ENCODE results near the gene PSMG4. TPM values are rescaled to one million over a fixed set of nuclear protein-coding genes. Genes with fewer than 3 reads are reported as not detected.

Gene PSMG4
- total and polyA plus RNA-seq, 9 donors, result 10.3 to 16.3 (median 12.7) TPM

DNA sequence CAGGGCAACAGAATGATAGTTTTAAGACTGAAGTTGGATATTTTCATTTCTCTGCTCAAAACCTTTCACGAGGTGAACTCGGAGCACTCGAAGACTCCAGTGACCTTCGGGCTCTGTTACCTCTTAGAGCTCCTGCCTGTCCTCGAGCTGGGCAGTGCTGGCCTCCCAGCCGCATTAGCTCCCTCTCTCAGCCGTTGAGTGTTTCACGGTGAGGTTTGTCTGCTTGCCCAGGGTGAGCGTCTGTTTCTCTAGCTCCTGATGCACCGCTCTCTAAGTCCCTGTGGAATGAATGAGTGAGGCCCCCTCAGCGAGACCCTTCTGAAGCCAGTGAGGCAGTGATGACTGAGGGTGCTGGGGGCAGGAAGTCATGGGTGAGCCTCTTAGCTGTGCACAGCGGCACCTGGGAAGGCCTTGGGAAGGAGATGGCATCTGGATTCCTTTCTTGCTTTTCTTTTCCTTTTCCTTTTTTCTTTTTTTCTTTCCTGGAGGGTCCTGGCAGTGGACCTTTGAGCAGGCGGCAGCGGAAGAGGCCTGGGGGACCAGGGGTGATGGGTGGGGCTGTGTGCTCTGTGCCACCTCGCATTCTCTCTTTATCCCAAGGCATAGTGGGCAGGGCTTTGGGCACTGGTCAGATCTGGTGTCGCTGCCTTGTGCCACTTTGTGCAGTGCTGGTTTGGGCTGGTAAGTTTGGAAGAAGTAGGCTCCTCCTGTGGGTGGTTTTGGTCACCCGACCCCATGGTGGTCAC, 2.2 kb downstream of the PSMG4 start:
- Histone ChIP-seq H3K36me3 (ENCODE audit: control insufficient read depth, insufficient read depth, low read length) (peaks cover 24% of the 10 kb centered on the region), H3K9me3 (replicated peaks; ENCODE audit: control insufficient read depth, low read depth, low read length) (no peaks in the 10 kb centered on the region), H3K4me3 (ENCODE audit: low read length) (no peak overlapping the region), H3K27ac (ENCODE audit: low read length) (no peak overlapping the region), H3K27me3 (ENCODE audit: control insufficient read depth, insufficient read depth, low read length) (peaks cover 6% of the 10 kb centered on the region), H3K4me1 (ENCODE audit: control insufficient read depth, insufficient read depth, low read length) (peaks cover 52% of the 10 kb centered on the region)
- no peak for DNase-seq
- WGBS (ENCODE audit: insufficient coverage), result 46% methylated on average over 9 of the region's 17 CpGs

DNA sequence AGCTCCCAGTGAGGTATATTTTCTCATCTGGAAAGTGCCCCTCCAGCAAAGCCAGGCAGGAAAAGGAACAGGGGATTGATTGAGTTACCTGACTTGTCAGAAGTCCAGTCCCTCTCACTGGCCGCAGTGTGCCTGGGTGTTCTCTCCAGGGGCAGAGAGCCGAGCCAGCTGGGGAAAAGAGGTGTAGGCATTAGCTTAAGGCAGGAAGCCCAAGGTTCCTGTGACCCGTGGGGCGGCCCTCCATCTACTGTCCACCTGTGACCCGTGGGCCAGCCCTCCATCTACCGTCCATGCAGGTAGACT, 2.7 kb downstream of the PSMG4 start:
- Histone ChIP-seq H3K36me3 (ENCODE audit: control insufficient read depth, insufficient read depth, low read length) (peaks cover 24% of the 10 kb centered on the region), H3K4me1 (ENCODE audit: control insufficient read depth, insufficient read depth, low read length) (peaks cover 57% of the 10 kb centered on the region), H3K27me3 (ENCODE audit: control insufficient read depth, insufficient read depth, low read length) (peaks cover 6% of the 10 kb centered on the region), H3K27ac (ENCODE audit: low read length) (no peak overlapping the region), H3K9me3 (replicated peaks; ENCODE audit: control insufficient read depth, low read depth, low read length) (no peaks in the 10 kb centered on the region), H3K4me3 (ENCODE audit: low read length) (no peak overlapping the region)
- DNase-seq, result no peak
- 0% methylated on average over 1 of the region's 6 CpGs for WGBS (ENCODE audit: insufficient coverage)

GRCh38 chr6:3261921-3262320, 3.2 kb downstream of the PSMG4 start:
- peaks cover 6% of the 10 kb centered on the region for H3K27me3 ChIP-seq (ENCODE audit: control insufficient read depth, insufficient read depth, low read length)
- no peak overlapping the region for H3K27ac ChIP-seq (ENCODE audit: low read length)
- H3K9me3 ChIP-seq (replicated peaks; ENCODE audit: control insufficient read depth, low read depth, low read length), result no peaks in the 10 kb centered on the region
- 51% methylated on average over 4 of the region's 8 CpGs for WGBS (ENCODE audit: insufficient coverage)
- H3K36me3 ChIP-seq (ENCODE audit: control insufficient read depth, insufficient read depth, low read length), result peaks cover 24% of the 10 kb centered on the region
- peaks cover 57% of the 10 kb centered on the region for H3K4me1 ChIP-seq (ENCODE audit: control insufficient read depth, insufficient read depth, low read length)
- no peak for DNase-seq
- no peak overlapping the region for H3K4me3 ChIP-seq (ENCODE audit: low read length)

- H3K27ac ChIP-seq (ENCODE audit: low read length), result no peak overlapping the region
- peaks cover 61% of the 10 kb centered on the region for H3K4me1 ChIP-seq (ENCODE audit: control insufficient read depth, insufficient read depth, low read length)
- 68% methylated on average over 6 of the region's 6 CpGs for WGBS (ENCODE audit: insufficient coverage)
- peaks cover 3% of the 10 kb centered on the region for H3K27me3 ChIP-seq (ENCODE audit: control insufficient read depth, insufficient read depth, low read length)
- peaks cover 24% of the 10 kb centered on the region for H3K36me3 ChIP-seq (ENCODE audit: control insufficient read depth, insufficient read depth, low read length)
- H3K4me3 ChIP-seq (ENCODE audit: low read length), result no peak overlapping the region
- no peaks in the 10 kb centered on the region for H3K9me3 ChIP-seq (replicated peaks; ENCODE audit: control insufficient read depth, low read depth, low read length)
- DNase-seq, result no peak
Observed at GRCh38 chr6:3263096-3263495, 4.3 kb downstream of the PSMG4 start.

- Histone ChIP-seq H3K4me1 (ENCODE audit: control insufficient read depth, insufficient read depth, low read length) (peaks cover 56% of the 10 kb centered on the region), H3K9me3 (replicated peaks; ENCODE audit: control insufficient read depth, low read depth, low read length) (no peaks in the 10 kb centered on the region), H3K27me3 (ENCODE audit: control insufficient read depth, insufficient read depth, low read length) (no peaks in the 10 kb centered on the region), H3K4me3 (ENCODE audit: low read length) (no peak overlapping the region), H3K36me3 (ENCODE audit: control insufficient read depth, insufficient read depth, low read length) (peaks cover 32% of the 10 kb centered on the region), H3K27ac (ENCODE audit: low read length) (no peak overlapping the region)
- 92% methylated on average over 2 of the region's 3 CpGs for WGBS (ENCODE audit: insufficient coverage)
- DNase-seq, result no peak
Observed at GRCh38 chr6:3264356-3264755, 5.6 kb downstream of the PSMG4 start.

DNA sequence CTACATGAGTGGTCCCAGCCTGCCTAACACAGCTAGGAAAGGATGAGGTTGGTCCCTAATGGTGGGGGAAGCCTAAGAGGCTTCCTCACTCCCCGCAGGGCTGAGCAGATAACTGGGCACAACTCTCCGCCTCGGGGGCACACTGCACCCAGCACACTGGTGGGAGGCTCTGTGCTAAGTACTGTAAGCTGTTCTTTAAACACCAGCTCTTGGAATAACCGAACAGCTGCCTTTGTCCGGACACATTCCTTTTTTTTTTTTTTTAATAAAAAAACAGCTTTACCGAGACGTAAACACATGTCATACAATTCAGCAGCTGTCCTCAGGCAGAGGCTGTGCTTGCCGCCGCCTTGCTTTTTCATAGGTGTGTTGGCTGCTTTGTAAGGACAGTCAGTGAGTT, 6.9 kb downstream of the PSMG4 start:
- H3K27me3 ChIP-seq (ENCODE audit: control insufficient read depth, insufficient read depth, low read length), result no peaks in the 10 kb centered on the region
- peak; percentile 47 for DNase-seq
- peaks cover 45% of the 10 kb centered on the region for H3K36me3 ChIP-seq (ENCODE audit: control insufficient read depth, insufficient read depth, low read length)
- WGBS (ENCODE audit: insufficient coverage), result 50% methylated on average over 8 of the region's 9 CpGs
- no peaks in the 10 kb centered on the region for H3K9me3 ChIP-seq (replicated peaks; ENCODE audit: control insufficient read depth, low read depth, low read length)
- H3K27ac ChIP-seq (ENCODE audit: low read length), result peak overlapping the region; percentile 72
- no peak overlapping the region for H3K4me3 ChIP-seq (ENCODE audit: low read length)
- H3K4me1 ChIP-seq (ENCODE audit: control insufficient read depth, insufficient read depth, low read length), result peaks cover 45% of the 10 kb centered on the region

DNA sequence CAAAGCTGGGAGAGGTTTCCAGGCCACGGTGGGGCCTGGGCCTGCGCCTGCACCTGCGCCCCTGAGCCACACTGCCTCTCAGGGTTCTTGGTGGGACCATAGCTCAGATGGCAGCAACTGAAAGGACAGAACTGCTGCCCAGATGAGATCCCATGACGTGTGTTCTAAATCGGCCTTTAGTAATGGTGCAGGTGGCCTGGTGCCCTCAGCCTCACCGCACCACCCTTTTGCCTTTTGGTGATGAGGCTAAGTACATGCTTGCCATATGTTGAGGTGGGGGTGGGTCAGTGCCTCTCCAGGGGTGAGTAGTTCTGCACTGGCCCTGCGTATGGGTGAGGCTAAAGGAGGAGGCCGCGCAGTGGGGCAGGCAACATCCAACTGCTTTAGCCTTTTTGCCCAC, 7.4 kb downstream of the PSMG4 start:
- peaks cover 50% of the 10 kb centered on the region for H3K36me3 ChIP-seq (ENCODE audit: control insufficient read depth, insufficient read depth, low read length)
- WGBS (ENCODE audit: insufficient coverage), result 43% methylated on average over 7 of the region's 9 CpGs
- H3K27me3 ChIP-seq (ENCODE audit: control insufficient read depth, insufficient read depth, low read length), result no peaks in the 10 kb centered on the region

DNA sequence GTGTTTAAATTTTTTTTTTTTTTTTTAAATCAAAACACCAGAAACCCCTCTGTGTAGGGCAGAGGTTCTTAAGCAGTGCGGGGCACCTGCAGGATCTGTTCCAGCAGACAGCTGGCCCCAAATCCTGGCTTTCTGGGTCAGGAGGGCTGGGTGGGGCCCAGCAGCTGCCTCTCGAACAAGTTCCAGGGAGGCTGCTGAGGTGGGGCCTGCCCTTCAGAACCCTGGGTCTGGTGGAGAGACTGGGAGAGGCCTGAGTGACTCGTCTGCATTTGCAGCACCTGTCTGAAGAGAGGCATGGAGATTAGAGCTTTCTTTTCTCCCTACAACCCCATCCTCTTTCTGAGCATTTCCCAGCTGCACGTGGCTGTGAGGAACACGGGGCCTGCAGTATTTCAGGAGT, 8.4 kb downstream of the PSMG4 start:
- DNase-seq, result no peak
- WGBS (ENCODE audit: insufficient coverage), result 60% methylated on average over 2 of the region's 5 CpGs
- no peak overlapping the region for H3K4me3 ChIP-seq (ENCODE audit: low read length)
- H3K4me1 ChIP-seq (ENCODE audit: control insufficient read depth, insufficient read depth, low read length), result peaks cover 35% of the 10 kb centered on the region
- no peaks in the 10 kb centered on the region for H3K27me3 ChIP-seq (ENCODE audit: control insufficient read depth, insufficient read depth, low read length)
- no peaks in the 10 kb centered on the region for H3K9me3 ChIP-seq (replicated peaks; ENCODE audit: control insufficient read depth, low read depth, low read length)
- H3K36me3 ChIP-seq (ENCODE audit: control insufficient read depth, insufficient read depth, low read length), result peaks cover 60% of the 10 kb centered on the region
- no peak overlapping the region for H3K27ac ChIP-seq (ENCODE audit: low read length)

More for the DNA sequence above, 7.4 kb downstream of the PSMG4 start:
- no peak for DNase-seq
- H3K4me3 ChIP-seq (ENCODE audit: low read length), result no peak overlapping the region
- no peaks in the 10 kb centered on the region for H3K9me3 ChIP-seq (replicated peaks; ENCODE audit: control insufficient read depth, low read depth, low read length)
- peaks cover 40% of the 10 kb centered on the region for H3K4me1 ChIP-seq (ENCODE audit: control insufficient read depth, insufficient read depth, low read length)
- peak overlapping the region; percentile 71 for H3K27ac ChIP-seq (ENCODE audit: low read length)

DNA sequence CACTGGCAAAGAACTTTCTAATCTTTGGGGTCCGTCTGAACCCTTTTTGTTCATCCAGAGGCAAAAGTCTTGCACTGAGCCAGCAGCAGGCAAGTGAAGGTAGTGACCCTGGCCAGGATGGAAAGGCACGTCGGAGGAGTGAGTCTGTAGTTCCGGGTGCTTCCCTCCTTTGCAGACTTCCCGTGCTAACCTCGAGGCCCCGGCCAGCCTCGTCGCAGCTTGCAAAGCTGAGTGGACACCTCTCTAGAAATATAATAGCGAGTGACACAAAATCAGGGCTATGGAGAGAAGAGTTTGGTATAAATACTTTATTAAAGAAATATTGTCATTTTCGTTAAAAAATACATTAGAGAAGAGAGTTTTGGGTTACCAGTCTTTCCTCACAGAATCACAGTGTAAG, 9.9 kb downstream of the PSMG4 start:
- DNase-seq, result no peak
- peaks cover 28% of the 10 kb centered on the region for H3K4me1 ChIP-seq (ENCODE audit: control insufficient read depth, insufficient read depth, low read length)
- no peak overlapping the region for H3K4me3 ChIP-seq (ENCODE audit: low read length)
- no peaks in the 10 kb centered on the region for H3K9me3 ChIP-seq (replicated peaks; ENCODE audit: control insufficient read depth, low read depth, low read length)
- H3K27ac ChIP-seq (ENCODE audit: low read length), result no peak overlapping the region
- H3K36me3 ChIP-seq (ENCODE audit: control insufficient read depth, insufficient read depth, low read length), result peaks cover 62% of the 10 kb centered on the region
- 76% methylated on average over 3 of the region's 11 CpGs for WGBS (ENCODE audit: insufficient coverage)
- no peaks in the 10 kb centered on the region for H3K27me3 ChIP-seq (ENCODE audit: control insufficient read depth, insufficient read depth, low read length)

- WGBS (ENCODE audit: insufficient coverage), result 75% methylated on average over 12 of the region's 27 CpGs
- Histone ChIP-seq H3K4me3 (ENCODE audit: low read length) (no peak overlapping the region), H3K27ac (ENCODE audit: low read length) (no peak overlapping the region), H3K9me3 (replicated peaks; ENCODE audit: control insufficient read depth, low read depth, low read length) (no peaks in the 10 kb centered on the region), H3K36me3 (ENCODE audit: control insufficient read depth, insufficient read depth, low read length) (peaks cover 55% of the 10 kb centered on the region), H3K4me1 (ENCODE audit: control insufficient read depth, insufficient read depth, low read length) (peaks cover 23% of the 10 kb centered on the region), H3K27me3 (ENCODE audit: control insufficient read depth, insufficient read depth, low read length) (no peaks in the 10 kb centered on the region)
- no peak for DNase-seq
Observed at GRCh38 chr6:3269281-3269975, 10.7 kb downstream of the PSMG4 start.

Data from muscle of leg (tissue), 11 donors.